Measurements from ENCODE around the gene PLAC9.

Gene PLAC9

DNA sequence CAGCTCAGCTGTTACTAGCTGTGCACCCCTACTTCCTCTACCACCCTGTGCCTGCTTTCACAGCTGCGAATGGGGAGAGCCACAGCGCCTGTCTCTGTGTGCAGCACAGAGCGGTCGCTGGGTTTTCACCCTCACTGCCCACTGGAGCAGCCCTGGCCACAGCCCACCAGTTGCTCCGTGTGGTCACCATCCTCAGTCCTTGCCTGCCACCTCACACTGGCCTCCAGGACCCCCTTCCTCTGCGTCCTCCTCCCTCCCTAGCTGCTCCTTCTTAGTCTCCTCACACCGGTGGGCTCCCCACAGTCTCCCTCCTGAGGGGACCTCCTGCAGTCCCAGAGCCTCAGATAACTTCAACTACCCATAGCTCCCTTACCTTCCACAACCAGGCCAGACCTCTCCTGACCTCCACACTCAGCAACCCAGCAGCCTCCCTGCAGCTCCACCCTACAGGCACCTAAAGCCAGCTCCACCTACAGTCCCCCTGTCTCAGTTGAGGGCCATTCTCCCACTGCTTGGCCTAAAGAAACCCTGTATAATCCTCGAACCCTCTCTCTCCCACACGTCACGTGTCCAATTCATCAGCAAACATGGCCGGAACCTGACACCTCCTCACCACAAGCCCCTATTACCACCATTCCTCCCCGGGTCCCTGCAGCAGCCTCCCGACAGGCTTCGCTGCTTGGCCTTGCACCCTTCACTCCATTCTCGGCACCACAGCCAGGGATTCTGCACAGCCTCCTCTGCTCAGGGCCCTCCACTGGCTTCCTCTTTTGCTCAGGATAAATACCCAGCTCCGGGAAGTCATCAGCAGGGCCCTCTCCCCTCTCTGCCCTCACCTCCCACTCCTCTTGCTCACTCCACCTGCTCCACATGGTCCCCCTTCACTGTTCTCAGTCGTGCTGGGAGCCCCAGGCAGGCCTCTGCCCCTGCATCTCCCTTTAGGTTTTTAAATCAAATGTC, 28.1 kb downstream of the PLAC9 start:
- no peak for DNase-seq (ENCODE audit: low read depth in 2 of 2)

DNA sequence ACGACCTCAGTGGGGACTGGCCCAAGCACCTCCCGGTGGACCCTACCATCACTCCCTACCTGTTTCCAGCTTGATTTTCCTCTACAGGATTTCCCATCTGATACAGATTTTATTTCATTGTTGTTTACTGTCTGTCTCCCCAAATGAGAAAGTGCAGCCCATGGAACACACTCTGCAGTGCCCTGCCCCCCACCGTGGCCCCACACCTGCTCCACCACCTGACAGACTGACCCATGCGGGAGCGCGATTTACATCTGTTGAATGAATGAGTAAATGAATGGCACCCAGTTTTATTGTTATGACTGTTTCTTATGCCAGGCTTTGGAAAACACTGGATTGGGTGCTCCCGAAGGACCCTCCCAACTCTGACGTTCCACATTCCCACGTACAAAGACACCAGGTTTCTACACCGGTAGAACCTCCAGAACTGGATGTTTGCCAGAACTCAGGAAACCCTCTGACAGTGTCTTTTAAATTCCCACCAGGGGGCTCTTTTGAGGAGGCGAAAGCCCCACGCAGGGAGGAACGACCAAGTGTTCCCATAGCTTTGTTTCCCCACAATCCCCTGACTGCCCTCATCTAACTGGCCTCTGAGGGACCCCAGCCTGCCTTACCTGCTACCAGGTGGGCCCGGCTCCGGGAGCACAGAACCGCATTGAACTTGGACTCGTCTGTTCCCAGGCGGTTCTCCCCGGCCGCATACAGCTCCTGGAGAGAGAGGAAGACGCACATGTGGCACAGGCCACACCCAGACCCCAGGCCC, 29.0 kb downstream of the PLAC9 start:
- DNase-seq (ENCODE audit: low read depth in 2 of 2), result no peak

GRCh38 chr10:80163741-80164341, 31.3 kb downstream of the PLAC9 start:
- no peak for DNase-seq (ENCODE audit: low read depth in 2 of 2)

DNA sequence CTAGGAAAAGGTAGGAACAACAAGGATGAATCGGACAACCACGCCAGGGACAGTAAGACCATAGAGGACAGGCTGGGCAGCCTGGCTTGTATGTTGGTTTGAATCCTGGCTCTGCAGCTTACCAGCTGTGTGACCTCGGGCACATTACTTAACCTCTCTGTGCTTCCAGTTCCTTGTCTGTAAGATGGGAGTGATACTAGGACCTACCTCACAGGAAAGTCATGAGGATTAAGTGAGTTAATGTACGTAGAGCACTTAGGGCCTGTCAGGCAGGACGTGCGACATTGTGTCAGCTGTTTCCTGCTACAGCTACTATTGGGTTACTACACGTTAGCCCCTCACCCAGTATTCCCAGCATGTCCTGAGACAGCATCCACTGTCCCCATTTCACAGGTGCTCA, 32.1 kb downstream of the PLAC9 start:
- DNase-seq (ENCODE audit: low read depth in 2 of 2), result no peak

- DNase-seq (ENCODE audit: low read depth in 2 of 2), result no peak
These were observed 32.6 kb downstream of the PLAC9 start for GRCh38 chr10:80165173-80165572.

GRCh38 chr10:80166581-80167470, 34.3 kb downstream of the PLAC9 start:
- no peak for DNase-seq (ENCODE audit: low read depth in 2 of 2)

GRCh38 chr10:80167471-80168161, 35.1 kb downstream of the PLAC9 start:
- DNase-seq (ENCODE audit: low read depth in 2 of 2), result no peak

DNA sequence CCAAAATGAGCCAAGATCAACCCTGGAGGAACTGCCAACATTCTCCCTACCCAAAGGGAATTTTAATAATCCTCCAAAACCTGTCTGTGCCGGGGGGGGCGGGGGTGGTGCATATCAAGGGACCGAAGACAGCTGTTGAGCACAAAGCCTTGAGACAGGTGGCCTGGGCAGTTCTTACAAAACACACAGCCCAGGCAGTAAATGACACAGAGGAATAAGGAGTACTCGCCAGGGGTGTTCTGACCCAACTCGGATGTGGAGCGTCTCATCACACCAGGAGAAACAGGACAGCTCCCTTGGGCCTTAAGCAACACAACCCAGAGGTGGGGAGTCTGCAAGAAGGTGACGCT, 35.6 kb downstream of the PLAC9 start:
- no peak for DNase-seq (ENCODE audit: low read depth in 2 of 2)

GRCh38 chr10:80168679-80169380, 36.3 kb downstream of the PLAC9 start:
- no peak for DNase-seq (ENCODE audit: low read depth in 2 of 2)

DNA sequence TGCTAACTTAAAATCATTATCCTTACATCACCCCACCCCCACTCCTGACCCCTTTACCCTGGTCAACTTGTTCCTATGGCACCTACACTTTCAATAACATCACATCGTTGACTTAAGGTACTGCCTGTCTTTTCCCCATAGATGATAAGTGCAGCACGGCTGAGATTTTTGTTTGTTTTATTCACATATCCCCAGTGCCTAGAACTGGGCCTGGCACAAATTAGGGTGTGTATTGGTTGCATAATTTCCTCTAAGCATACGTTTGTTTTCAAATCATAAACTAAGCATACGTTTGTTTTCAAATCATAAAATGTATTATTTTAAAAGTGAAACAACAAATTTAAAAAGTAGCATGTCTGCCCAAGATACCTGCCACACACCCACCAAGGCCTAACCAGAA, 37.5 kb downstream of the PLAC9 start:
- no peak for DNase-seq (ENCODE audit: low read depth in 2 of 2)

DNA sequence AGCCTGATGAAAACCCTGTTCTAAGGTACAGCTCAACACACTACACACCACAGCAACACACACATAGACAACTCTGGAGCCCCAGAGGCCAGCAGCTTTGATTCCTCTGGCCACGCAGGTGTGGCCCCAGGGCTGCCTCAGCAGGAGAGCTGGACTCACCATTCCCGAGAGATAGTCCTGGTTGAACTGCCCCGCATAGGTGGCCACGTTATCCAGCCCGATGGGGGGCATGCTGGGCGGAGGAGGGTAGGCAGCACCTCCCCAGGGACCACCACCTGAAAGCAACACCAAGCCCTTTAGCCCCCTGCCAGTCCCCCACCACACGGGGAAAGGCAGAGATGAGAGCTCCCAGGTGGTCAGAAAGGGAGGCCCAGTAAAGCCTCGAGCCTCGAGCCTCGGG, 38.1 kb downstream of the PLAC9 start:
- no peak for DNase-seq (ENCODE audit: low read depth in 2 of 2)

GRCh38 chr10:80171248-80171660, 38.7 kb downstream of the PLAC9 start:
- no peak for DNase-seq (ENCODE audit: low read depth in 2 of 2)

DNA sequence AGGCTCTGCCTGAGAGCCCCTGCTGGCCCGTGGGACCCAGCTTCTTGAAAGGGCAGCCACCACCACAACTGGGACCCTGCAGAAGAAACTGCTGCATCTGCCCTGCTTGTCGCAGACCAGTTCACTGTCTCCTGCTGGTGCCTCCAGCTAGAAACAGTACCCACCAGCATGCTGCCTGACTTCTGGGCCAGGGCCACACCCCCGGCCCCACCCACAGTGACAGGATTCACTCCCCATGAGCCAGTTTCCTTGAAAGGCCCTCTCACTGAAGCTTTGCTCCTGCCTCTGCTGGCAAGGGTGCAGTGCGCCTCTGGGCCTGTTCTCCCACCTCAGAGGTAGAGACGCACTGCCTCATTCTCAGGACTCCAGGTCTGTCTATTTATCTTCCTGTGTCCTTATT, 40.4 kb downstream of the PLAC9 start:
- DNase-seq (ENCODE audit: low read depth in 2 of 2), result no peak

- no peak for DNase-seq (ENCODE audit: low read depth in 2 of 2)
These were observed 40.9 kb downstream of the PLAC9 start for GRCh38 chr10:80173466-80173865.

- DNase-seq (ENCODE audit: low read depth in 2 of 2), result no peak
These were observed 42.3 kb downstream of the PLAC9 start for GRCh38 chr10:80174641-80175395.

DNA sequence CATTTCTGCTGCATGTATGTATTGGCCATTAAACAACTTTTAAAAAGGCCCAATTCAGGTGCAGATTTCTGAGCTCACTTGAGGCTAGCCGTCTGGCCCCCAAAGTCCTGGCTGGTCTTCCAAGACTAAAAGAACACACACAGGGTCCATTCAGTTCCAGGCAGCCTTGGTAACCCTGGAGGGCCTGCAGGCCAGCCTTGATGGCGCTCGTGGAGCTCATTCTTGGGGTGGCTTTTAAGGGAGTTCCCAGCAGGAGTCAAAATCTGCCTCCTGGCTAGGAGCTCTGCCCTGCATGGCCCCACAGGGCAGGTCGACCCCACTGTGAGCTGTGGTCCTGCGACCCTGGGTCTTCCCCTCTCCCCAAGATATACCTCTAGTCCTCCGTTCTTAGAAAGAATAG, 44.0 kb downstream of the PLAC9 start:
- no peak for DNase-seq (ENCODE audit: low read depth in 2 of 2)

- no peak for DNase-seq (ENCODE audit: low read depth in 2 of 2)
These were observed 45.5 kb downstream of the PLAC9 start for GRCh38 chr10:80177781-80178636.

GRCh38 chr10:80182986-80183385, 50.5 kb downstream of the PLAC9 start:
- DNase-seq (ENCODE audit: low read depth in 2 of 2), result no peak

GRCh38 chr10:80183436-80183835, 50.9 kb downstream of the PLAC9 start:
- DNase-seq (ENCODE audit: low read depth in 2 of 2), result no peak
